Endothelial cell of umbilical vein (primary cell): ENCODE measurements around the gene RNF169.

ENCODE experiments used
- EZH2 ChIP-seq: IDR thresholded peaks from 2 replicates; pipeline ENCODE4 v1.6.1; 2012; ENCODE audit warnings: borderline replicate concordance, low read depth, mild to moderate bottlenecking, moderate library complexity, low read length, inconsistent platforms; ENCODE audit not compliant: severe bottlenecking
- GATA2 ChIP-seq: IDR thresholded peaks from 2 replicates; pipeline ENCODE4 v1.7.0; 2011; ENCODE audit warnings: low read depth, mild to moderate bottlenecking, moderate library complexity, mixed read lengths, low read length; ENCODE audit not compliant: insufficient read length, insufficient read depth
- JUN ChIP-seq: IDR thresholded peaks from 2 replicates; pipeline ENCODE4 v1.6.1; 2011; ENCODE audit warnings: borderline replicate concordance, low read depth; ENCODE audit not compliant: insufficient read length, insufficient read depth
- MYC ChIP-seq: IDR thresholded peaks from one replicate; pipeline ENCODE4 v1.6.1; 2011; ENCODE audit warnings: mild to moderate bottlenecking, low read depth, low read length
- POLR2A ChIP-seq: IDR thresholded peaks from 2 replicates; pipeline ENCODE4 v1.6.1; 2012; ENCODE audit warnings: low read depth, mild to moderate bottlenecking, control low read depth, low read length
- POLR2AphosphoS5 ChIP-seq: IDR thresholded peaks from 2 replicates; pipeline ENCODE4 v1.6.1; 2012; ENCODE audit warnings: low read depth, mild to moderate bottlenecking, control low read depth, low read length, moderate library complexity; ENCODE audit not compliant: insufficient read depth
- TF ChIP-seq, protein P1 (sequence below): IDR thresholded peaks from 2 replicates; pipeline ENCODE4 v1.6.1; 2011; ENCODE audit not compliant: insufficient read depth, insufficient read length
- TF ChIP-seq, protein P2 (sequence below), 2 donors: IDR thresholded peaks; 1 replicate in 1 of 2; 2 replicates in 1 of 2; pipeline ENCODE4 v1.5.1; 2011; ENCODE audit warnings: low read length in 2 of 2, mild to moderate bottlenecking in 2 of 2, moderate library complexity in 2 of 2, control low read depth in 1 of 2, inconsistent platforms in 1 of 2, low read depth in 1 of 2; ENCODE audit not compliant: insufficient read depth in 1 of 2; ENCODE audit errors: extremely low read depth in 1 of 2

DNA sequence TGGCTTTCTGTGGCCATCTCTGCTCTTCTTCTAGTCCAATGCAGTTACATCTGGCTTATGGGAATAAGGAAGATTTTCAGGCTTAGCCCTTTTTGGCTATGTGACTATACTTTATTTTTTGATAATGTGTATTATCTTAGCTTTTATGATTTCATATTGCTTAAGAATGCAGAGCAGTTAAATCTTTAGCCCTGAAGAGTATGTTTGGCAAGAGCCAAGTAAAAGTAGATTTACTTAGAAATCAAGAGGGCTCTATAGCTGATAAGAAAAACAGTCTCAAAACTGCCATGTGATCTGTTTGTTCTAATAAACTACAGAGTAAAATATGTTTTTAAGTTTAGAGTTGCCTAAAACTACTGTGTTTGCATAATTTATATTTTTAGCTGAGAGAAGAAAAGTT lies 61.2 kb downstream of the RNF169 start:
- TF ChIP-seq, protein P1, sequence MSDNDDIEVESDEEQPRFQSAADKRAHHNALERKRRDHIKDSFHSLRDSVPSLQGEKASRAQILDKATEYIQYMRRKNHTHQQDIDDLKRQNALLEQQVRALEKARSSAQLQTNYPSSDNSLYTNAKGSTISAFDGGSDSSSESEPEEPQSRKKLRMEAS: no peak
- TF ChIP-seq, protein P2, sequence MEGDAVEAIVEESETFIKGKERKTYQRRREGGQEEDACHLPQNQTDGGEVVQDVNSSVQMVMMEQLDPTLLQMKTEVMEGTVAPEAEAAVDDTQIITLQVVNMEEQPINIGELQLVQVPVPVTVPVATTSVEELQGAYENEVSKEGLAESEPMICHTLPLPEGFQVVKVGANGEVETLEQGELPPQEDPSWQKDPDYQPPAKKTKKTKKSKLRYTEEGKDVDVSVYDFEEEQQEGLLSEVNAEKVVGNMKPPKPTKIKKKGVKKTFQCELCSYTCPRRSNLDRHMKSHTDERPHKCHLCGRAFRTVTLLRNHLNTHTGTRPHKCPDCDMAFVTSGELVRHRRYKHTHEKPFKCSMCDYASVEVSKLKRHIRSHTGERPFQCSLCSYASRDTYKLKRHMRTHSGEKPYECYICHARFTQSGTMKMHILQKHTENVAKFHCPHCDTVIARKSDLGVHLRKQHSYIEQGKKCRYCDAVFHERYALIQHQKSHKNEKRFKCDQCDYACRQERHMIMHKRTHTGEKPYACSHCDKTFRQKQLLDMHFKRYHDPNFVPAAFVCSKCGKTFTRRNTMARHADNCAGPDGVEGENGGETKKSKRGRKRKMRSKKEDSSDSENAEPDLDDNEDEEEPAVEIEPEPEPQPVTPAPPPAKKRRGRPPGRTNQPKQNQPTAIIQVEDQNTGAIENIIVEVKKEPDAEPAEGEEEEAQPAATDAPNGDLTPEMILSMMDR (IDR thresholded peaks at IDR 0.05; ENCODE audit: extremely low read depth in 1 of 2, insufficient read depth in 1 of 2, low read depth in 1 of 2, low read length in 2 of 2): no peak
- TF ChIP-seq POLR2A (no peak), POLR2AphosphoS5 (no peak), JUN (no peak), MYC (no peak), EZH2 (no peak), GATA2 (no peak)
